RWPE1 (cell line): ENCODE results near the gene CEBPA.

ENCODE experiments used
- CTCF ChIA-PET: fragments of 350-600 bp; sonication (Branson Sonifier 250); formaldehyde crosslinking; extraction: SDS; loops from one replicate; lab custom pipeline; 2021; lab: Yijun Ruan, JAX
- POLR2A ChIA-PET: fragments of 400-600 bp; formaldehyde crosslinking; extraction: SDS; loops from one replicate; lab custom pipeline; 2020; ENCODE audit warnings: antibody characterized with exemption; ENCODE audit not compliant: low non-redundant PET; lab: Yijun Ruan, JAX
- DNase-seq: peaks from one replicate; pipeline ENCODE4 v3.0.0; 2012; ENCODE audit warnings: low spot score
- H3K27ac ChIP-seq: fragments of 450-650 bp; 2 replicates; pipeline ENCODE4 v1.5.1; 2017
- TF ChIP-seq, protein P1 (sequence below): fragments of 450-650 bp; conservative IDR thresholded peaks from 2 replicates; pipeline ENCODE4 v1.5.1; 2017; ENCODE audit warnings: low read depth, mild to moderate bottlenecking

CEBPA gene

DNA sequence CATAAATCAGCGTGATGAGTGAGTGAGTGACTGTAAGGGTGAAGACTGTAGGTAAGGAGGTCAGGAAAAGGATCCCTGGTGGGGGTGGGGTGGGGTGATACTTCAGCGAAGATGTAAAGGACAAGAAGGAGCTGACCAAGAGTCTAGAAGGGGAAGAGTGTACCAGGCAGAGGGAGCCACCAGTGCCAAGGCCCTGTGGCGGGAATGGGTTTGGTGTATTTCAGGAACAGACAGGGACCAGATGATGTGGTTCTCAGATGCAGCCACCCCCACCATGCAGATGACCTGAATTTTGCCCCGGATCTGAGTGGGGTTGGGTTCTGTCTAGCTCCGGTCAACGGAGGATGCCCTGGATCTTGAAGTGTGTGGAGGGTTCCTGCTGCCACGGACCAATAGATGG lies 46.6 kb downstream of the CEBPA start:
- ChIA-PET POLR2A (interaction anchor here (0.6 kb wide), 1 partner anchor 140 kb away, joined by 5 read pairs; no protein-coding TSS in a partner anchor), CTCF (interaction anchor here (0.5 kb wide), 1 partner anchor 9 kb away, joined by 3 read pairs; no protein-coding TSS in a partner anchor)
- no peak for DNase-seq
- TF ChIP-seq, protein P1, sequence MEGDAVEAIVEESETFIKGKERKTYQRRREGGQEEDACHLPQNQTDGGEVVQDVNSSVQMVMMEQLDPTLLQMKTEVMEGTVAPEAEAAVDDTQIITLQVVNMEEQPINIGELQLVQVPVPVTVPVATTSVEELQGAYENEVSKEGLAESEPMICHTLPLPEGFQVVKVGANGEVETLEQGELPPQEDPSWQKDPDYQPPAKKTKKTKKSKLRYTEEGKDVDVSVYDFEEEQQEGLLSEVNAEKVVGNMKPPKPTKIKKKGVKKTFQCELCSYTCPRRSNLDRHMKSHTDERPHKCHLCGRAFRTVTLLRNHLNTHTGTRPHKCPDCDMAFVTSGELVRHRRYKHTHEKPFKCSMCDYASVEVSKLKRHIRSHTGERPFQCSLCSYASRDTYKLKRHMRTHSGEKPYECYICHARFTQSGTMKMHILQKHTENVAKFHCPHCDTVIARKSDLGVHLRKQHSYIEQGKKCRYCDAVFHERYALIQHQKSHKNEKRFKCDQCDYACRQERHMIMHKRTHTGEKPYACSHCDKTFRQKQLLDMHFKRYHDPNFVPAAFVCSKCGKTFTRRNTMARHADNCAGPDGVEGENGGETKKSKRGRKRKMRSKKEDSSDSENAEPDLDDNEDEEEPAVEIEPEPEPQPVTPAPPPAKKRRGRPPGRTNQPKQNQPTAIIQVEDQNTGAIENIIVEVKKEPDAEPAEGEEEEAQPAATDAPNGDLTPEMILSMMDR = no peak
- no peak overlapping the region for H3K27ac ChIP-seq

DNA sequence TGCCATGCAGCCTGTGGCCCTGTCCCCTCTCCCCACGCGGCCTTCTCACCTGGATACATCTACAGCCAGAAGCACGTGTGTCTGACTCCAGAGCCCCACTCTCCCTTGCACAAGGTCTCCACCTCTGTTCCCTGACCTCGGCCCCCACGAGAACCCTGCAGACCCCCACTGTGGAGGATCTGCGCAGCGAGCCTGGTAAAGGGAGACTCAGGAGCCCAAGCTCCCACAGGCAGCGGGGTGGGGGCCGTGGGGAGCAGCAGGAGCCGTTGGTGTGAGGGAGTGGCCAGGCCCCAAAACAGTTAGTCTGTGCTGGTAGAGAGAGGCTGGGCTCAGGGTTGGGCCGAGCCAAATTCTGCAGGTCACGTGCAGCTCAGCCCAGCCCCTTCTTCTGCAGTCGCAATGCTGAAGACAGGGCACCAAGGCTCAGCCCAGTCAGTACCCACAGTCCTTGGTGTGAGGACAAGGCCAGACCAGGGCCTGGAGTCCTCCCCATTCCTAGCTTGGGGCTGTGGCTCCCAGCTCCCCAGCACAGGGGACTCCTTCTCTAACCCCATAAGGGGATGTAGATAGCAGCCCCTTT lies 48.0 kb downstream of the CEBPA start:
- CTCF ChIA-PET = no interaction called here
- TF ChIP-seq, protein P1 = no peak
- DNase-seq = no peak
- H3K27ac ChIP-seq = no peak overlapping the region
- POLR2A ChIA-PET = no interaction called here

DNA sequence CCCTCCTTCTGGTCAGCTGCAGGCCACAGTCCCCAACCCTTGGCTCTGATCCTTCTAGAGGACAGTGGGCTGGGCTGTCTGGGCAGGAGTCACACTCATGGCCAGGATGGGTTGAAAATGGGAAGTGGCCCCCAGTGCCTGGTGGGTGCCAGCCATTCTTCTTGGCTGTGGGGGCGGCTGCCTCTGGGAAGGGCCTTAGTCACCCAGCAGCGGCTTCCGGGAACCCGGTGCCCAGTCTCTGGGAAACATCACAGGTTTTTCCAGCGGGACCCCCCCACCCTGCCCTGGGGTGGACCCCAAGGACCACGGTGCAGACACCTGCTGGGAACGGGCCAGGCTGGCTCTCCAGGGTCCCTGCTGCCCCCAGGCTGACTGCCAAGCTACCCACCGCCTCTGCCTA lies 49.4 kb downstream of the CEBPA start:
- no peak for DNase-seq
- ChIA-PET POLR2A (no interaction called here), CTCF (no interaction called here)
- TF ChIP-seq, protein P1 = no peak
- no peak overlapping the region for H3K27ac ChIP-seq

DNA sequence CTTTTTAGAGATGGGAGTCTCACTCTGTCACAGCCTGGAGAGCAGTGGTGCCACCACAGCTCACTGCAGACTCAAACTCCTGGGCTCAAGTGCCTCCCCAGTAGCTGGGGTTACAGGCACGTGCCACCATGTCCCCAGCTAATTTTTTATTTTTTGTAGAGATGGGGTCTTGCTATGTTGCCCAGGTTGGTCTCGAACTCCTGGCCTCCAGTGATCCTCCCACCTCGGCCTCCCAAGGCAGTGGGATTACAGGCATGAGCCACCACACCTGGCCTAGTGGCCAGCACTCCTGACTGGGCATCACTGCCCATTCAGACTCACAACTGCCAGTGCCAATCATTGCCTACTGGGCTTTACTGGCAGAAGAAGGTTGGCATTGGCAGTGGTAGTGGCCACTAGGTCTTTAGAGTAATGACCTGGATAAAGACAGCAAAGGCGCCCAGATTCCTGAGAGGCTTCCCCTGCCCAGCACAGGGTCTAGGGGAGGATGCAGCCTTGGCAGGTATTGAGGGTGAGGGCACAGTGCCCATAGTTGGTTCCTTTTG lies 49.8 kb downstream of the CEBPA start:
- H3K27ac ChIP-seq = no peak overlapping the region
- TF ChIP-seq, protein P1 = no peak
- POLR2A ChIA-PET = no interaction called here
- CTCF ChIA-PET = no interaction called here
- DNase-seq = no peak

DNA sequence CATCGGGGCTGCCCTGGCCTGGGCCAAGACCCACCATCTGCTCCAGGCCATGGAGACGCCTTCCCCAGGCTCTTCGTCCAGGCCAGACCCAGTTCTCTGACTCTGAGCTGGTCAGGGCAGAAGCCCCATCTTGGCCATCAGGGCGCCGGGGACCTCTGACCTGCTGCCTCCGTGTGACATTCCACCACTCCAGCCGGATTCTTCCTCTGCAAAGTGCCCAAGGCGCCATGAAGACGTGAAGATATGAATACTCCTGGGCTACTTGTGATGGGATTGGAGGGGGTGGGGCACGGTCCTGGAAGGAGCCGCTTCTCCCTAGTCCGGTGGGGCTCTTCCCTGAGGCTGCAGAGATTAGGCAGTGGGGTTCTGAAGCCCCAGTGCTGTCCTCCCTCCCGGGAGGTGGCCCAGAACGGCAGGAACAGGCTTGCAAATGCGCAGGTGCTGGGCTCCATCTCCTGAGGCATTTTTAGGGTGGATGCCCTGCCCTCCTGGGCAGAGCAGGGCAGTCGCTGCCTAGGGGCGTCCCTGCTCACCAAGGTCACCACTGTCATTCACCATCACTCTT lies 50.7 kb downstream of the CEBPA start:
- no peak for DNase-seq
- ChIA-PET CTCF (no interaction called here), POLR2A (no interaction called here)
- no peak overlapping the region for H3K27ac ChIP-seq
- TF ChIP-seq, protein P1 = no peak

DNA sequence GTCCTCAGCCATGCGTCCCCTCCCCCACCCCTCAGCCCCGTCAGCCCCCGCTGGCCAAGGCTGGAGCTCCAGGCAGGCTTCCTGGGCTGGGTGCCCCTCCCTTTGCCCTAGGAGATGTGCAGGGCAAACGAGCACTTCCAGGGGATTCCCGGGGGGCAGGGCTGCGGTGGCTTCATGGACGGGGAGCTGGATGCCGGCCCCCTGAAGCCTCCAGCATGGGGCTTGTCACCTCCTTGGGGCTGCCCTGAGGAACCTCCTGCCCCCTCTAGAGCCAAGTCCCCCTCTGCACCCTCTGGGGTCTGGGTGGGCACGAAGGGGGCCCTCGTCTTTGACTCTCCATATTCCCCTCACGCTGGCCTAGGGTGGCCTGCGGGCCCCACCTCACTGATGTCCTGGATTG lies 51.3 kb downstream of the CEBPA start:
- H3K27ac ChIP-seq = no peak overlapping the region
- no peak for DNase-seq
- TF ChIP-seq, protein P1 = no peak
- ChIA-PET POLR2A (no interaction called here), CTCF (no interaction called here)
